Neutrophil (primary cell): ENCODE results near the gene PSTK.

Experiments used
- H3K27ac ChIP-seq: fragments of 200-600 bp; sonication (generic); 2 replicates; pipeline ENCODE4 v1.5.1; 2016; ENCODE audit warnings: mild to moderate bottlenecking, moderate library complexity
- H3K27me3 ChIP-seq: fragments of 200-600 bp; sonication (generic); 2 replicates; pipeline ENCODE4 v1.6.0; 2016; ENCODE audit warnings: mild to moderate bottlenecking
- H3K36me3 ChIP-seq: fragments of 200-600 bp; sonication (generic); 2 replicates; pipeline ENCODE4 v1.5.1; 2017
- H3K4me1 ChIP-seq, 2 experiments: fragments of 200-600 bp in 1 of 2; sonication (generic) in 1 of 2; 1 replicate in 1 of 2; 2 replicates in 1 of 2; pipeline versions ENCODE4 v1.5.1 to v1.6.1; 2013 to 2016; ENCODE audit warnings: low read depth in 1 of 2, low read length in 1 of 2, mild to moderate bottlenecking in 1 of 2, moderate library complexity in 1 of 2; ENCODE audit not compliant: control insufficient read depth in 1 of 2, insufficient read depth in 1 of 2
- H3K4me3 ChIP-seq, 2 experiments: fragments of 200-600 bp in 1 of 2; sonication (generic) in 1 of 2; 1 replicate in 1 of 2; 2 replicates in 1 of 2; pipeline ENCODE4 v1.5.1; 2013 to 2016; ENCODE audit warnings: low read depth in 1 of 2, low read length in 1 of 2, mild to moderate bottlenecking in 1 of 2, moderate library complexity in 1 of 2
- H3K9me3 ChIP-seq: fragments of 200-600 bp; sonication (generic); 2 replicates; pipeline ENCODE4 v1.5.1; 2016
- TF ChIP-seq, protein P1 (sequence below): fragments of 200-600 bp; sonication (generic); IDR thresholded peaks from 2 replicates; pipeline ENCODE4 v1.5.1; 2016; ENCODE audit warnings: antibody characterized with exemption

PSTK gene

DNA sequence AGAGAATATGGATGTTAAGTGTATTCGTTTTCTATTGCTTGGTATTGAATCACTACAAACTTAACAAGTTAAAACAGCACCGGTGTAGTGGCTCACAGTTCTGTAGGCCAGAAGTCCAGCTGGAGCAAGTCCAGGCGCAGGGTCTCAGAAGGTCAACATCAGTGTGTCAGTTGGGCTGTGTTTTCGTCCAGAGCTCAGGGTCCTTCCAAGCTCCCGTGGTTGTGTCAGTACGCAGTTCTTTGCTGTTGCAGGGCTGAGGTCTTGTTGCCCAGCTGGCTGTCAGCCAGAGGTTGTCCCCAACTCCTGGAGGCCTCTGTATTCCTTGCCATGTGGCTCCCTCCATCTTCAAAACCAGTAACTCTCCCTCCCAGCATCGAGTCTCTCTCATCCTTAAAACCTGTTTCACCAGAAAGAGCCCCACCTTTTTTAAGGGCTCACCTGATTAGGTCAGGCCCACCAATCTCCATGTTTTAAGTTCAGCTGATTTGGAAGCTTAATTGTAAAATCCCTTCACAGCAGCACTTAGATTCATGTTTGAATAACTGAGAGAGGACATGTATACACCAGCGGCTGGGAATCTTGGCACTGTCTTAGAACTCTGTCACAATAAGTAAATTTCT lies 55.4 kb downstream of the PSTK start:
- TF ChIP-seq, protein P1, sequence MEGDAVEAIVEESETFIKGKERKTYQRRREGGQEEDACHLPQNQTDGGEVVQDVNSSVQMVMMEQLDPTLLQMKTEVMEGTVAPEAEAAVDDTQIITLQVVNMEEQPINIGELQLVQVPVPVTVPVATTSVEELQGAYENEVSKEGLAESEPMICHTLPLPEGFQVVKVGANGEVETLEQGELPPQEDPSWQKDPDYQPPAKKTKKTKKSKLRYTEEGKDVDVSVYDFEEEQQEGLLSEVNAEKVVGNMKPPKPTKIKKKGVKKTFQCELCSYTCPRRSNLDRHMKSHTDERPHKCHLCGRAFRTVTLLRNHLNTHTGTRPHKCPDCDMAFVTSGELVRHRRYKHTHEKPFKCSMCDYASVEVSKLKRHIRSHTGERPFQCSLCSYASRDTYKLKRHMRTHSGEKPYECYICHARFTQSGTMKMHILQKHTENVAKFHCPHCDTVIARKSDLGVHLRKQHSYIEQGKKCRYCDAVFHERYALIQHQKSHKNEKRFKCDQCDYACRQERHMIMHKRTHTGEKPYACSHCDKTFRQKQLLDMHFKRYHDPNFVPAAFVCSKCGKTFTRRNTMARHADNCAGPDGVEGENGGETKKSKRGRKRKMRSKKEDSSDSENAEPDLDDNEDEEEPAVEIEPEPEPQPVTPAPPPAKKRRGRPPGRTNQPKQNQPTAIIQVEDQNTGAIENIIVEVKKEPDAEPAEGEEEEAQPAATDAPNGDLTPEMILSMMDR: no peak
- Histone ChIP-seq H3K27me3 (no peaks in the 10 kb centered on the region), H3K9me3 (no peaks in the 10 kb centered on the region), H3K36me3 (no peaks in the 10 kb centered on the region), H3K4me1 (peaks cover 0 to 7% of the 10 kb centered on the region in 2 experiments), H3K4me3 (no peak overlapping the region), H3K27ac (no peak overlapping the region)

DNA sequence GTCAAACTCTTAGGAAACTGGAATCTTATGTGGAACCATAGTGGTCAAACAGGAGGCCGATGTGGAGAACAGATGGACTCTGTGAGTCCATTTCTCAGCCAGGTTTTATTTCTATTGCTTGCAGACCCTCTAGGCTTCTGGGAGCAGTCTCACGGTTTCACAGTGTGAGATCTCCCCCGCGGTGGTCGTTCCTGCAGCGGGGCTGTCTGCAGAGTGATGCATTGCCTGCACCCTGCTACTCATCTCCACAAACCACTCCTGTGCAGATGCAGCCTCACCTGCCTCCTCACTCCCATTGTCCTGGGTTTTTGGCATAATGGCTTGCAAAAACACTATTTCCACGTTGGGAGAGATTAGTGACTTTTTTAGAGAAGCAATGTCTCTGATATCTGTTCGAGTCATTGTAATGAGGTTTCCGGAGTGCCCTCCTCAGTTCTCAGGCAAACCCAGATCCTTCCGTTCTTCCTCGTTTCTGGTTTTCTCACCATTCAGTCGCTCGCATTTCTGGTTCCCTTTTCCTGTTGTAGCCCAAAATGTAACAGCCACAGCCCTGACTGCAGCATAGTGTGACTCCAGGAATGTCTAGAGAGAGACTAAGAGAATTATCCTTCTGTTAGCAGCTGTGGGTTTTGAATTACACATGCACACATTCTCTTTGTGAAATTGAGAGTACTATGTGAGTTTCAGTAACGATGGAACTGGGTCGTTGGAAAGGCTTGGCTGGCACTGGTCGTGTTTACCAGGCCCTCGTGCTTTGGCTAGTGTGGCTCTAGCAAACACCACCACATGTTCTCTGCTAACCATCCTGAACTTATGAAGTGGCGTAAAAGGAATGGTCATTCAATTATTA lies 58.8 kb downstream of the PSTK start:
- Histone ChIP-seq H3K36me3 (no peaks in the 10 kb centered on the region), H3K4me1 (peaks cover 0 to 7% of the 10 kb centered on the region in 2 experiments), H3K27me3 (no peaks in the 10 kb centered on the region), H3K27ac (no peak overlapping the region), H3K9me3 (no peaks in the 10 kb centered on the region), H3K4me3 (no peak overlapping the region)
- TF ChIP-seq, protein P1: no peak

DNA sequence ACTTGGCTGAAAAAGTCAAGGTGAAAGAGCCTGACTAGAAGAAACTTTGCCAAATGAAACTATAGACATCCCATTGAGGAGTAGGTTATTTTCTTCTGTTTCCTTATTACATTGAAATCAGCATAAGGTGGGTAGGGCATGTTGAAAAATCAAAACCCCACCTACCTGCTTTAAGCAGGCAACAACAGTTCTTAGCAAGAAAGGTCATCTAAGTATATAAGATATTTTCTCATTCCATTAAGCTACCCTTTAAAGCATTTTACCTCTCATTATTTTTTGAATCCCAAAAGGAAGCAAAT lies 59.4 kb downstream of the PSTK start:
- H3K4me3 ChIP-seq: no peak overlapping the region
- H3K9me3 ChIP-seq: no peaks in the 10 kb centered on the region
- no peaks in the 10 kb centered on the region for H3K27me3 ChIP-seq
- no peak overlapping the region for H3K27ac ChIP-seq
- peaks cover 0 to 7% of the 10 kb centered on the region in 2 experiments for H3K4me1 ChIP-seq
- H3K36me3 ChIP-seq: no peaks in the 10 kb centered on the region
- TF ChIP-seq, protein P1: no peak
